WI38 (cell line): ENCODE results near the gene TLCD3A.
"Not testable (repeated sequence)": the region's sequence is repeated elsewhere in the genome, so short reads cannot be mapped to it uniquely, and the experiment has no call there.

Source experiments
- H3K4me3 ChIP-seq: 2 replicates; pipeline ENCODE4 v1.5.1; 2011; ENCODE audit warnings: low read depth, mild to moderate bottlenecking, control low read depth, low read length
- TF ChIP-seq, protein P1 (sequence below): IDR thresholded peaks from 2 replicates; pipeline ENCODE4 v1.5.1; 2012; ENCODE audit warnings: low read depth, mild to moderate bottlenecking, control low read depth, low read length

TLCD3A gene

DNA sequence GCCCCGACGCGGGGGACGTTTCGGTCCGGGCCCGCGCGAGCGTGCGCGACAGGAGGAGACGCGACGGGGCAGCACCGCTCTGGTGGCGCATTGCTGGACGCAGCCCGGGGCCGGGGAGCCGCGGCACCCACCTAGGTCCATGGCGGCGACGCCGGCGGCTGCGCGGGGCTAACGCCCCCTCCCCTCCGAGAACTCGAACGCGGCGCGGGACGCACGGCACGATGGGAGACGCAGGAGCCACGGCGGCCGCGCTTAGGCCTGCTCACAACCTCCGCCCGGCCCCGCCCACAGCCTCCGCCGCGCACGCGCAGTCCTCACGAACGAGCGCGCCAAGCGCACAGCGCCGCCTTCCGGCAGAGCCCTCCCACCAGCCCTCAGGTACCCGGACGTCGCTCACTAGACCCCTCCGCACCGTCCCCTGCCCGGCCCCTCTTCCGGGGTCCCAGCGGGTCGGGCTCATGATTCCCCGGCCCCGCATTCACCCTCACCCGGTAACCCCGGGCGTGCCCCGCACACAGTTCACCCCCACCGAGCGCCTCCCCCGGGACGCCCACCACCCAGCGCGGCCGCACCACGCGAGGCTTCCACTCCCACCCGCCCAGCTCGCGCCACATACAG is 19.7 kb downstream of the TLCD3A start, which contains the start of gene GEMIN4:
GEMIN4 (minus strand) TSS at position 263 of the 618 bp plus-strand sequence; CDS start at position 141, 122 bp downstream.
- peak within 1 kb of the TSS; percentile 77 for H3K4me3 ChIP-seq
- TF ChIP-seq, protein P1, sequence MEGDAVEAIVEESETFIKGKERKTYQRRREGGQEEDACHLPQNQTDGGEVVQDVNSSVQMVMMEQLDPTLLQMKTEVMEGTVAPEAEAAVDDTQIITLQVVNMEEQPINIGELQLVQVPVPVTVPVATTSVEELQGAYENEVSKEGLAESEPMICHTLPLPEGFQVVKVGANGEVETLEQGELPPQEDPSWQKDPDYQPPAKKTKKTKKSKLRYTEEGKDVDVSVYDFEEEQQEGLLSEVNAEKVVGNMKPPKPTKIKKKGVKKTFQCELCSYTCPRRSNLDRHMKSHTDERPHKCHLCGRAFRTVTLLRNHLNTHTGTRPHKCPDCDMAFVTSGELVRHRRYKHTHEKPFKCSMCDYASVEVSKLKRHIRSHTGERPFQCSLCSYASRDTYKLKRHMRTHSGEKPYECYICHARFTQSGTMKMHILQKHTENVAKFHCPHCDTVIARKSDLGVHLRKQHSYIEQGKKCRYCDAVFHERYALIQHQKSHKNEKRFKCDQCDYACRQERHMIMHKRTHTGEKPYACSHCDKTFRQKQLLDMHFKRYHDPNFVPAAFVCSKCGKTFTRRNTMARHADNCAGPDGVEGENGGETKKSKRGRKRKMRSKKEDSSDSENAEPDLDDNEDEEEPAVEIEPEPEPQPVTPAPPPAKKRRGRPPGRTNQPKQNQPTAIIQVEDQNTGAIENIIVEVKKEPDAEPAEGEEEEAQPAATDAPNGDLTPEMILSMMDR: peak; percentile 88

DNA sequence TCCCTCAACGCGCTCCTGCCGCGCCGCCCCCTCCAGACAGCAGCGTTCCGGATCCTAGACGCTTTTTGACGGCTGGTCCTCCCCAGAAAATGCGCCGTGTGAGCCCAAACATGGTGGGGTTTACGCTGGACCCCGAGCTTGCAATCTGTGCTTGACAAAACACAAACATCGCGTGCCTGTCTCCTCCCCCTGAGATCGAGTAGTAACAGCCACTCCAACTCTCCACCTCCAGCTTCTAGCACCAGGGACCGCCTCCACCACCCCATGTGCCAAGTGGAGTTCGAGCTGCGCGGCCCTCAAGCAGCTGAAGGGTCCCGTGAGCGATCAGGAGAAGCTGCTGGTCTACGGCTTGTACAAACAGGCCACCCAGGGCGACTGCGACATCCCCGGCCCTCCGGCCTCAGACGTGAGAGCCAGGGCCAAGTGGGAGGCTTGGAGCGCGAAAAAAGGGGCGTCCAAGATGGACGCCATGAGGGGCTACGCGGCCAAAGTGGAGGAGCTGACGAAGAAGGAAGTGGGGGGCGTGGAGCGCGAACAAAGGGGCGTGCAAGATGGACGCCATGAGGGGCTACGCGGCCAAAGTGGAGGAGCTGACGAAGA is 20.3 kb downstream of the TLCD3A start:
- TF ChIP-seq, protein P1: no peak
- peak overlapping the region; percentile 77 for H3K4me3 ChIP-seq

DNA sequence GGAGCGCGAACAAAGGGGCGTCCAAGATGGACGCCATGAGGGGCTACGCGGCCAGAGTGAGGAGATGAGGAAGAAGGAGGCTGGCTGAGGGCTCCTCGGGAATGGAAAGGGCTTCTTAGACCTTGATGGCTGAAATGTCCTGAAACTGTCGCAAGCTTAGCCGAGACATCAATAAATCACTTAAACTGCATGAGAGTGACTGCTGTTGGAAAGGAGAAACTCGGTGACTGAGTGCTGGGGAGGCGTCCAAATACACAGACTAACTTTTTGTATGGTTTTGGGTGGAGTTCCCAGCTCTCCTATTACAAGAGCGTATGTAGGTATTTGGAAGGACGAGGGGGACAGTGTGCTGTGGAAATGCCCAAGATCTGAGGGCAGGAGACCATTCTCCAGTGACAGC is 21.0 kb downstream of the TLCD3A start:
- H3K4me3 ChIP-seq: no peak overlapping the region

DNA sequence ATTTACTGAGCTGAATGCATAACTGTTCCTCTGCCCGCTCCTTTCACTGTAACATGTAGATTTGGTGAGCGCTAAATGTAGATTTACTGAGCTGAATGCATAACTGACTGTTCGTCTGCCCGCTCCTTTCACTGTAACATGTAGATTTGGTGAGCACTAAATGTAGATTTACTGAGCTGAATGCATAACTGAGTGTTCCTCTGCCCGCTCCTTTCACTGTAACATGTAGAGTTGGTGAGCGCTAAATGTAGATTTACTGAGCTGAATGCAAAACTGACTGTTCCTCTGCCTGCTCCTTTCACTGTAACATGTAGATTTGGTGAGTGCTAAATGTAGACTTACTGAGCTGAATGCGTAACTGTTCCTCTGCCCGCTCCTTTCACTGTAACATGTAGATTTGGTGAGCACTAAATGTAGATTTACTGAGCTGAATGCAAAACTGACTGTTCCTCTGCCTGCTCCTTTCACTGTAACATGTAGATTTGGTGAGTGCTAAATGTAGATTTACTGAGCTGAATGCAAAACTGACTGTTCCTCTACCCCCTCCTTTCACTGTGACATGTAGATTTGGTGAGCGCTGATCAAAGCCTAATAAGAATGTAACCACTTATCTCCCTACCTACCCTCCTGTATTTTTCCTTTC is 23.0 kb downstream of the TLCD3A start:
- not testable (repeated sequence) for H3K4me3 ChIP-seq

More for the DNA sequence above, 21.0 kb downstream of the TLCD3A start:
- TF ChIP-seq, protein P1: no peak

DNA sequence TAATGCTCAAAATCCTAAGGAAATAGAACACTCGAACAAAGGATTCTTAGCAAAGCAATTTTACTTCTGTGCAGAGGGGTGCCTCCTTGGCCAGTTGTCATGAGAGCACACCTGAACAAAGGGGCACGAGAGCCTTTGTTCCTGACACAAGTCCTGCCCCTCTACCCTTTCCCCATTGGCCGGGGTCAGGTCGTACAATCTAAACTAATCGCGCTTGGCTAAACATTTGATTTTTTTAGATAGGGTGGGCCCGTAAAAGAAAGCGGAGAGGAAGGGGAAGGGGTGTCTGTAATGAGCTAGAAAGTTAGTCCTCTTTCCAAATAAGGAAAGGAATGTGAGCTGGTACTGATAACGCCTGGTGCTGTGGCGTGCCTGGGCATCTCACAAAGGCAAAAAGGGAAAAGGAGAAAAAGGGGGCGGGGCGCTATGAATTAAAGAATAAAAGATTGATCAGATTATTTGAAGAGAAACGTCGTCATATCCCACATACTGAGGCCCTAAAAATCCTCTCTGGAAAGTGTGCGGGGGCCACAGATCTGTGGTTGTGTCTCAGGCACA is 23.7 kb downstream of the TLCD3A start:
- H3K4me3 ChIP-seq: not testable (repeated sequence)

DNA sequence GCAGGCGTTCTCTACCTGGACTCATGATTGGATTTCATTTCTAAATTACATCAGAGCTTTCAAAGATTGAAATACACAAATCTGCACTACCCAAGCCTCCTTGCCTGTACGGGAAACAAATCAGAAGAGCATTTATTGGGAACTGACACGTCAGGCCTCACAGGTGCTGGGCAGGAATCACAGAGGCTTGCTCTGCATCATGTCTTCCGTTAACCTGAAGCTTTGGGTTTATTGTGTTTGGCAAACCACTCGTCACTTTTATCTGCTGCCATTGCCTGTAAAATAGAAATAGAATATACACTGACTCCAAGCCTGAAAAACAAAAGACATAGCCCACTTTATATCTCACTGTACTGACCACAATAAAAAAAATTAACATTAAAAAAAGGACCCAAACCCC is 27.6 kb downstream of the TLCD3A start:
- H3K4me3 ChIP-seq: no peak overlapping the region
- TF ChIP-seq, protein P1: no peak

DNA sequence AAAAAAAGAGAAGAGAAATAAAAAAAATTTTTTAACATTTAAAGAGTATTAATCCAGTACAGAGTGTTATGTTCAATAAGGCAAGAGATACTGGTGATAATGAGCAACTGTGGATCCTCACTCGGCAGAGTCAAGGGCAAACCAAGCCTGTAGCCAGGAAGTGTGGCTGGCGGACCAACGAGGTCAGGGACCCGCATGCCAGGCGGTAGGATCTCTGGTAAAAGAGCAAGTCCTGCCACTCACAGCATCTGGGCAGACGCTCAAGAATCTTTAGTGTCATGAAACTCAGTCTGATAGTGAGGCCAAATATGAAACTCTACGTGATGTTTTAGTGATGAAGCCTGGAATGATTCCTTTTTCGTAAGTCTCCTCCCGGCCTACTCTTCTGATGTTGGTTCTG is 28.0 kb downstream of the TLCD3A start:
- TF ChIP-seq, protein P1: no peak
- no peak overlapping the region for H3K4me3 ChIP-seq

DNA sequence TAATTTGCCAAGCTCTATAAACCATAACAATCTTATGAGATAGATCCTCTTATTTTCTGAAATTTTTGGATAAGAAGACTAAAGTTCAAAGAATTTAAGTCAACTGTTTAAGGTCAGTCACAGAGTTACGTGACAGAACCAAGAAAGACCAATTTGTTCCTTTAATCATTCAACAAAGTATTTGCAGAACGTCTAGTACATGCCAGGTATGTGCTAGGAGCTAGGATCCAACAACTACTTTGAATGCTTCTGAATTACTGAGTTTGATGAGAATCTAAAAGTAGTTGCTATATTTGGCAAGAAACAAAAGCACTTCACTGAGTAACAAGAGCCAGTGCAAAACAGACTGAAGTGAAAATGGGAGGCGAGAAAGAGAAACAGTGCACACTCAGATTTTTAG is 34.7 kb downstream of the TLCD3A start:
- H3K4me3 ChIP-seq: no peak overlapping the region
- TF ChIP-seq, protein P1: no peak
